SK-N-SH treated with all-trans-retinoic acid at 6 μM for 48 hours (cell line): Measurements from ENCODE around the gene NXPE4.

Experiments
- BACH2 ChIP-seq: fragments of 250-450 bp; sonication (Bioruptor Pico); IDR thresholded peaks from 2 replicates; pipeline ENCODE4 v1.9.0; 2021; ENCODE audit warnings: mild to moderate bottlenecking, borderline replicate concordance
- ESRRG ChIP-seq: fragments of 250-450 bp; sonication (Bioruptor Pico); IDR thresholded peaks from 2 replicates; pipeline ENCODE4 v1.6.1; 2021; ENCODE audit warnings: mild to moderate bottlenecking
- GLIS3 ChIP-seq: fragments of 250-450 bp; sonication (Bioruptor Pico); IDR thresholded peaks from 2 replicates; pipeline ENCODE4 v1.5.0; 2020; ENCODE audit warnings: mild to moderate bottlenecking, moderate library complexity
- RARB ChIP-seq: fragments of 250-450 bp; sonication (Bioruptor Pico); IDR thresholded peaks from 2 replicates; pipeline ENCODE4 v1.8.0; 2021; ENCODE audit warnings: mild to moderate bottlenecking, moderate library complexity
- ZFP30 ChIP-seq: fragments of 450-650 bp; formaldehyde crosslinking; IDR thresholded peaks from 2 replicates; pipeline ENCODE4 v1.5.0; 2022; ENCODE audit warnings: mild to moderate bottlenecking, moderate library complexity
- ZNF8 ChIP-seq: fragments of 450-650 bp; formaldehyde crosslinking; IDR thresholded peaks from 2 replicates; pipeline ENCODE4 v1.5.0; 2020; ENCODE audit warnings: mild to moderate bottlenecking, moderate library complexity
- TF ChIP-seq, protein P1 (sequence below): fragments of 250-450 bp; sonication (Bioruptor Pico); IDR thresholded peaks from 2 replicates; pipeline ENCODE4 v1.5.1; 2020; ENCODE audit warnings: low read depth, mild to moderate bottlenecking, moderate library complexity
- TF ChIP-seq, protein P2 (sequence below): fragments of 250-450 bp; sonication (Bioruptor Pico); IDR thresholded peaks from 2 replicates; pipeline ENCODE4 v1.8.0; 2020; ENCODE audit warnings: mild to moderate bottlenecking, moderate library complexity, borderline replicate concordance

DNA sequence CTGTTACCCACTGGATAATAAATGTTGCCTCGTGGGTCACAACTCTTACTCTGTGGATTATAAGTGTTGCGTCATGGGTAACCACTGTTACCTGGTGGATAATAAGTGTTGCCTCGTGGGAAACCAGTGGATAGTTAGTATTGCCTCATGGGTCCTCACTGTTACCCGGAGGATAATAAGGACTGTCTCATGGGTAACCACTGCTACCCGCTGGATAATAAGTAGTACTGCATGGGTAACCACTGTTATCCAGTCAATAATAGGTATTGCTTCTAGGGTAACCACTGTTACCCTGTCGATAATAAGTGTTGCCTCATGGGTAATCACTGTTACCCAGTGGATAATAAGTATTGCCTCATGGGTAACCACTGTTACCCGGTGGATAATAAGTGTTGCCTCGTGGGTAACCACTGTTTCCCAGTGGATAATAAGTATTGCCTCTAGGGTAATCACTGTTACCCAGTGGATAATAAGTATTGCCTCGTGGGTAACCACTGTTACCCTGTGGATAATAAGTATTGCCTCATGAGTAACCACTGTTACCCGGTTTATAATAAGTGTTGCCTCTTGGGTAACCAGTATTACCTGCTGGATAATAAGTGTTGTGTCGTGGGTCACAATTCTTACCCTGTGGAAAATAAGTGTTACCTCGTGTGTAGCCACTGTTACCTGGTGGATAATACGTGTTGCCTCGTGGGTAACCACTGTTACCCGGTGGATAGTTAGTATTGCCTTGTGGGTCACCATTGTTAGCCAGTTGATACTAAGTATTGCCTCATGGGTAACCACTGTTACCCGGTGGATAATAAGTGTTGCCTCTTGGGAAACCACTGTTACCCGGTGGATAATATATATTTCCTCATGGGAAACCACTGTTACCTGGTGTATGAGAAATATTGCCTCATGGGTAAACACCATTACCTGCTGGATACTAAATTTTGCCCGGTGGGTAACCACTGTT lies 15.7 kb upstream of the NXPE4 start:
- no peak for TF ChIP-seq RARB
- TF ChIP-seq, protein P1, sequence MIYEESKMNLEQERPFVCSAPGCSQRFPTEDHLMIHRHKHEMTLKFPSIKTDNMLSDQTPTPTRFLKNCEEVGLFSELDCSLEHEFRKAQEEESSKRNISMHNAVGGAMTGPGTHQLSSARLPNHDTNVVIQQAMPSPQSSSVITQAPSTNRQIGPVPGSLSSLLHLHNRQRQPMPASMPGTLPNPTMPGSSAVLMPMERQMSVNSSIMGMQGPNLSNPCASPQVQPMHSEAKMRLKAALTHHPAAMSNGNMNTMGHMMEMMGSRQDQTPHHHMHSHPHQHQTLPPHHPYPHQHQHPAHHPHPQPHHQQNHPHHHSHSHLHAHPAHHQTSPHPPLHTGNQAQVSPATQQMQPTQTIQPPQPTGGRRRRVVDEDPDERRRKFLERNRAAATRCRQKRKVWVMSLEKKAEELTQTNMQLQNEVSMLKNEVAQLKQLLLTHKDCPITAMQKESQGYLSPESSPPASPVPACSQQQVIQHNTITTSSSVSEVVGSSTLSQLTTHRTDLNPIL (CRISPR knock-in tag) = no peak
- TF ChIP-seq BACH2 (CRISPR knock-in tag) = no peak
- TF ChIP-seq ESRRG = no peak
- no peak for TF ChIP-seq ZFP30 (CRISPR knock-in tag)
- TF ChIP-seq, protein P2, sequence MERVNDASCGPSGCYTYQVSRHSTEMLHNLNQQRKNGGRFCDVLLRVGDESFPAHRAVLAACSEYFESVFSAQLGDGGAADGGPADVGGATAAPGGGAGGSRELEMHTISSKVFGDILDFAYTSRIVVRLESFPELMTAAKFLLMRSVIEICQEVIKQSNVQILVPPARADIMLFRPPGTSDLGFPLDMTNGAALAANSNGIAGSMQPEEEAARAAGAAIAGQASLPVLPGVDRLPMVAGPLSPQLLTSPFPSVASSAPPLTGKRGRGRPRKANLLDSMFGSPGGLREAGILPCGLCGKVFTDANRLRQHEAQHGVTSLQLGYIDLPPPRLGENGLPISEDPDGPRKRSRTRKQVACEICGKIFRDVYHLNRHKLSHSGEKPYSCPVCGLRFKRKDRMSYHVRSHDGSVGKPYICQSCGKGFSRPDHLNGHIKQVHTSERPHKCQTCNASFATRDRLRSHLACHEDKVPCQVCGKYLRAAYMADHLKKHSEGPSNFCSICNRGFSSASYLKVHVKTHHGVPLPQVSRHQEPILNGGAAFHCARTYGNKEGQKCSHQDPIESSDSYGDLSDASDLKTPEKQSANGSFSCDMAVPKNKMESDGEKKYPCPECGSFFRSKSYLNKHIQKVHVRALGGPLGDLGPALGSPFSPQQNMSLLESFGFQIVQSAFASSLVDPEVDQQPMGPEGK (CRISPR knock-in tag) = no peak
- TF ChIP-seq GLIS3 (CRISPR knock-in tag) = no peak
- TF ChIP-seq ZNF8 (CRISPR knock-in tag) = no peak
